T-helper 1 cell treated with Interleukin-12 subunit alpha and Interleukin-12 subunit beta and Interleukin-4 antibody, amounts not matched to agents 30 μg/mL and 1 μg/mL, for 36 hours (primary cell): ENCODE data around the gene RBM27.

Experiments
- H3K27ac Mint-ChIP-seq: one replicate; pipeline ENCODE4 v1.8.0; 2021; ENCODE audit warnings: mild to moderate bottlenecking, mixed read lengths
- H3K27me3 Mint-ChIP-seq: one replicate; pipeline ENCODE4 v1.8.0; 2021; ENCODE audit warnings: low read depth, mixed read lengths
- H3K36me3 Mint-ChIP-seq: one replicate; pipeline ENCODE4 v1.8.0; 2021; ENCODE audit warnings: low read depth, mixed read lengths
- H3K4me1 Mint-ChIP-seq: one replicate; pipeline ENCODE4 v1.8.0; 2021; ENCODE audit warnings: low read depth, mixed read lengths
- H3K4me3 Mint-ChIP-seq: one replicate; pipeline ENCODE4 v1.8.0; 2021; ENCODE audit warnings: mild to moderate bottlenecking, moderate library complexity, mixed read lengths
- H3K9me3 Mint-ChIP-seq: one replicate; pipeline ENCODE4 v1.8.0; 2021; ENCODE audit warnings: mixed read lengths

The RBM27 gene

DNA sequence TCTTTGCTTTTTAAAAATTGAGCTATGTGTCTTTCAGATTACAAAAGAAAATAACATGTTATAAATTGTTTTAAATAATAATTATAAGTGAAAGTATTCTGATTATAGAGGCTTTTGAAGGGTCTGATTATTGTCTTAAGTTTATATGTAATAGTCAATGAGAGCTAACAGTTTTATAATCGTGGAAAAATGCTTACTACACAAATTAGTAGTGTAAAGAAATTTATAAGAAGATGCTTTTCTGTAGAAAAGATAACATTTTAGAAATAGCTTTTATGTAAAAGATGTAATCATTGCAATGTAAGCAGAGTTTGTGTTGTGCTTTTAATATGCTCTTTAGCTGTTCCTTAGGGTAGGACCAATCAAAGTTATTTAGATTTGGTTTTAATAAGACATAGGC lies 18.6 kb downstream of the RBM27 start:
- Mint-ChIP-seq H3K36me3 (peaks cover 17% of the 10 kb centered on the region), H3K27ac (no peak overlapping the region), H3K4me1 (peaks cover 7% of the 10 kb centered on the region), H3K4me3 (no peak overlapping the region), H3K27me3 (no peaks in the 10 kb centered on the region), H3K9me3 (no peaks in the 10 kb centered on the region)

- peaks cover 19% of the 10 kb centered on the region for H3K36me3 Mint-ChIP-seq
- H3K4me3 Mint-ChIP-seq: no peak overlapping the region
- H3K4me1 Mint-ChIP-seq: peaks cover 4% of the 10 kb centered on the region
- no peaks in the 10 kb centered on the region for H3K9me3 Mint-ChIP-seq
- no peaks in the 10 kb centered on the region for H3K27me3 Mint-ChIP-seq
- no peak overlapping the region for H3K27ac Mint-ChIP-seq
These were observed 19.8 kb downstream of the RBM27 start for GRCh38 chr5:146223179-146223578.

- Mint-ChIP-seq H3K36me3 (peaks cover 33% of the 10 kb centered on the region), H3K27ac (no peak overlapping the region), H3K27me3 (no peaks in the 10 kb centered on the region), H3K4me1 (no peaks in the 10 kb centered on the region), H3K9me3 (no peaks in the 10 kb centered on the region), H3K4me3 (no peak overlapping the region)
These were observed 25.8 kb downstream of the RBM27 start for GRCh38 chr5:146229222-146229621.

DNA sequence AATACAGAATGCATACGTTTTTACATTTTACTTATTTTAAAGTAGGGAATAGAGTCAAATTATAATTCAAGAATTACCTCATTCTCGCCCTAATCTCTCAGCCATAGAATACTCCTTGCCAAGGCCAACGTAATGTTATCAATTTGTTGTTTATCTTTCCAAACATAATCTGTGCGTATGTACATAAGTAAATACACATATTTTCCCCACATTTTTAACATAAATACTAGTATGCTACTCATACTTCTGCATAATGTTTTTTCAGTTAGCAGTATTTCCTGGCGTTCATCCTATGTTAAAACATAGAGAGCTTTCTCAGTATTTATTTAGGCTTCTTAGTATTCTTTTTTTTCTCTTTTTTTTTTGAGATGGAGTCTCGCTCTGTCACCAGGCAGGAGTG lies 28.8 kb downstream of the RBM27 start:
- no peak overlapping the region for H3K27ac Mint-ChIP-seq
- H3K4me3 Mint-ChIP-seq: no peak overlapping the region
- H3K36me3 Mint-ChIP-seq: peaks cover 35% of the 10 kb centered on the region
- H3K4me1 Mint-ChIP-seq: peaks cover 4% of the 10 kb centered on the region
- no peaks in the 10 kb centered on the region for H3K9me3 Mint-ChIP-seq
- no peaks in the 10 kb centered on the region for H3K27me3 Mint-ChIP-seq

GRCh38 chr5:146233441-146233840 lies 30.0 kb downstream of the RBM27 start:
- Mint-ChIP-seq H3K36me3 (peaks cover 37% of the 10 kb centered on the region), H3K4me1 (peaks cover 4% of the 10 kb centered on the region), H3K27ac (no peak overlapping the region), H3K9me3 (no peaks in the 10 kb centered on the region), H3K27me3 (no peaks in the 10 kb centered on the region), H3K4me3 (no peak overlapping the region)

DNA sequence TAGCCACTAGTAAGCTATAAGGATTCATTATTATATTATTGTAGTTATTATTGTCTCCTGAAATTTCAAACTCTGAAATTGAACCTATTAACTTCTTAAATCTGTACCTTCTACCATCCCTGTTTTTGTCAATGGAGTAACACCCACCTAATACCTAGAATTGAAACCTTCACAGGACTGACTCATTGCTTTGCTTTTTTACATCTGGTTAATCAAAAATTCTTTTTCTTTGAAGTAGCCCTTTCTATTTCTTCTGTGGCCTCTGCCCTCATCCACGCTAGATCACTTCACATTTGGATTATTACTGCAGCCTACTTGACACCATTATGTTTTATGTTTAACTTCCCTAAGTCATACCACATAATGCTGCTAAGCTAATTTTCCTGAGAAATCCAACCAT lies 35.6 kb downstream of the RBM27 start:
- no peaks in the 10 kb centered on the region for H3K9me3 Mint-ChIP-seq
- H3K36me3 Mint-ChIP-seq: peaks cover 24% of the 10 kb centered on the region
- H3K27me3 Mint-ChIP-seq: no peaks in the 10 kb centered on the region
- peak overlapping the region; percentile 38 for H3K27ac Mint-ChIP-seq
- no peak overlapping the region for H3K4me3 Mint-ChIP-seq
- H3K4me1 Mint-ChIP-seq: peaks cover 9% of the 10 kb centered on the region

DNA sequence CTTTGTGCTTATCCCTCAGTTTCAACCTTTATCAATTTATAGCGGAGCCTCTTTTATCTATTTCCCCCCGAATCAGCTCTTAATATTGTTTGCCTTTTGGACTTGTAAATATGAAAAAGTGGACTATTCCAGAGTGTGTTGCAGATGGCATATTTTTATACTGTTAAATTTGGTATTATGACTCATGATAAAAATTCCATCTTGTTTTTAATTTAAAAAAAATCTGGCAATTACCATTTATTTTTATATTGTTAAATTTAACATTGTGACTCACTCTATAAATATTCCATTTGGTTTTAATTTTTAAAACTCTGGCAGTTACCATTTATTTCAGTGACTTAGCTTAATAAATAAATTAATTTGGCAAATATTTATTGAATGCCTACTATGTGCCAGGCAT lies 37.5 kb downstream of the RBM27 start:
- no peak overlapping the region for H3K27ac Mint-ChIP-seq
- H3K36me3 Mint-ChIP-seq: peaks cover 26% of the 10 kb centered on the region
- no peak overlapping the region for H3K4me3 Mint-ChIP-seq
- no peaks in the 10 kb centered on the region for H3K9me3 Mint-ChIP-seq
- peaks cover 11% of the 10 kb centered on the region for H3K4me1 Mint-ChIP-seq
- no peaks in the 10 kb centered on the region for H3K27me3 Mint-ChIP-seq

DNA sequence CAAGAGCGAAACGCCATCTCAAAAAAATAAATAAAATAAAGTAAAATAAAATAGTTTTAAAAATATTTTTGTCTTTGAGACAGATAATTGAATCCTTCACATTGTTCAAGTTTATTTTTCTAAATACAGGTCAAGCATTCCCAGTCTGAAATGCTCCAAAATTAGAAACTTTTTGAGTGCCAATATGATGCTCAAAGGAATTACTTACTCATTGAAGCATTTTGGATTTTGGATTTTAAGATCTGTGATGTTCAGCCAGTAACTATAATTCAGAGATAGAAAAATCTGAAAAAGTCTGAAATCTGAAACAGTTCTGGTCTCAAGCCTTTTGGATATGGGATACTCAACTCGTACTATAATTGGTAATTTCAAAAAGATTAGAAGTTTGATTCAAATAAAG lies 39.8 kb downstream of the RBM27 start:
- Mint-ChIP-seq H3K4me3 (no peak overlapping the region), H3K27ac (no peak overlapping the region), H3K36me3 (peaks cover 18% of the 10 kb centered on the region), H3K27me3 (no peaks in the 10 kb centered on the region), H3K9me3 (no peaks in the 10 kb centered on the region), H3K4me1 (peaks cover 10% of the 10 kb centered on the region)

- no peaks in the 10 kb centered on the region for H3K9me3 Mint-ChIP-seq
- H3K27ac Mint-ChIP-seq: no peak overlapping the region
- no peak overlapping the region for H3K4me3 Mint-ChIP-seq
- H3K4me1 Mint-ChIP-seq: peaks cover 5% of the 10 kb centered on the region
- peaks cover 25% of the 10 kb centered on the region for H3K36me3 Mint-ChIP-seq
- no peaks in the 10 kb centered on the region for H3K27me3 Mint-ChIP-seq
These were observed 45.2 kb downstream of the RBM27 start for GRCh38 chr5:146248561-146248960.

- peaks cover 26% of the 10 kb centered on the region for H3K36me3 Mint-ChIP-seq
- no peaks in the 10 kb centered on the region for H3K9me3 Mint-ChIP-seq
- H3K4me3 Mint-ChIP-seq: no peak overlapping the region
- H3K27ac Mint-ChIP-seq: no peak overlapping the region
- H3K4me1 Mint-ChIP-seq: peaks cover 5% of the 10 kb centered on the region
- H3K27me3 Mint-ChIP-seq: no peaks in the 10 kb centered on the region
These were observed 46.4 kb downstream of the RBM27 start for GRCh38 chr5:146249801-146250200.
